Right lobe of liver (tissue), 6 donors: ENCODE measurements around the gene SEC24D. TPM values are rescaled to one million over a fixed set of nuclear protein-coding genes. Genes with fewer than 3 reads are reported as not detected.

ENCODE experiments used
- ATAC-seq, 4 donors: fragments of 200-7000 bp; cut with Tn5 transposase; one replicate each; pipeline ENCODE4 v1.9.1; 2020; ENCODE audit warnings: mild to moderate bottlenecking in 4 of 4, moderate library complexity in 4 of 4
- DNase-seq, 3 donors: peaks; one replicate each; pipeline ENCODE4 v3.0.0-alpha.2; 2020
- H3K27ac ChIP-seq, 3 donors: fragments of 200-600 bp; one replicate each; pipeline ENCODE4 v1.8.0; 2022
- H3K27me3 ChIP-seq, 2 donors: fragments of 200-600 bp; one replicate each; pipeline ENCODE4 v1.8.0; 2022
- H3K36me3 ChIP-seq, 4 donors: fragments of 200-600 bp; sonication (generic) in 1 of 4; one replicate each; pipeline versions ENCODE4 v1.5.1 to v1.8.0; 2017 to 2022; ENCODE audit warnings: control low read depth in 1 of 4
- H3K4me1 ChIP-seq, 4 donors: fragments of 200-600 bp; sonication (generic) in 1 of 4; one replicate each; pipeline versions ENCODE4 v1.5.1 to v1.8.0; 2017 to 2022; ENCODE audit warnings: control low read depth in 1 of 4
- H3K4me3 ChIP-seq, 3 donors: fragments of 200-600 bp; one replicate each; pipeline ENCODE4 v1.8.0; 2022
- H3K9me3 ChIP-seq, 4 donors: fragments of 200-600 bp; sonication (generic) in 1 of 4; one replicate each; pipeline versions ENCODE4 v1.5.1 to v1.8.0; 2017 to 2022; ENCODE audit warnings: control low read depth in 1 of 4
- POLR2A ChIP-seq: fragments of 450-650 bp; IDR thresholded peaks from one replicate; pipeline ENCODE4 v1.6.1; 2017; ENCODE audit warnings: antibody characterized with exemption, mild to moderate bottlenecking
- WGBS: methylation state at CpG from one replicate; pipeline ENCODE4 v1.1.6; 2018; ENCODE audit warnings: low coverage, low lambda C conversion rate; ENCODE audit not compliant: insufficient coverage; ENCODE audit errors: missing lambda C conversion rate; 5-methylcytosine and 5-hydroxymethylcytosine counted together
- intact Hi-C, 2 donors: fragments of 100-400 bp; cut with DNase I; formaldehyde crosslinking; loops; one replicate each; pipeline versions ENCODE4 v1.11.2 to v1.14.1; 2022
- total RNA-seq, 6 experiments: library from RNA; depleted of rRNA in 2 of 6; stranded (reverse); fragments of >200 nt in 2 of 6; fragmentation: NEBNext Ultra II Directional in 3 of 6; extraction: Animal tissue kit (Norgen Biotek cat#: 25700) in 3 of 6; gene quantifications; one replicate each; pipeline versions ENCODE4 v1.1.0 to v1.2.4, GENCODE V29; 2016 to 2023
- TF ChIP-seq, protein P1 (sequence below), 4 donors: fragments of 200-600 bp in 3 of 4; fragments of 450-650 bp in 1 of 4; IDR thresholded peaks; one replicate each; pipeline versions ENCODE4 v1.5.1 to v1.8.0; 2016 to 2022; ENCODE audit warnings: antibody characterized with exemption in 4 of 4, mild to moderate bottlenecking in 2 of 4
- donor health status: DM: no; HTN: yes; CAD: no.
- donor health status: DM: no; HTN: no; CAD: no.
- donor health status: DM: no; HTN: no; CAD: no.
- donor health status: DM: no; HTN: yes; CAD: no.
- donor health status: DM: no; HTN: yes; CAD: no.

SEC24D gene
- total RNA-seq, 6 experiments from 2014 or later = 52.2 to 80.1 (median 69.2) TPM

DNA sequence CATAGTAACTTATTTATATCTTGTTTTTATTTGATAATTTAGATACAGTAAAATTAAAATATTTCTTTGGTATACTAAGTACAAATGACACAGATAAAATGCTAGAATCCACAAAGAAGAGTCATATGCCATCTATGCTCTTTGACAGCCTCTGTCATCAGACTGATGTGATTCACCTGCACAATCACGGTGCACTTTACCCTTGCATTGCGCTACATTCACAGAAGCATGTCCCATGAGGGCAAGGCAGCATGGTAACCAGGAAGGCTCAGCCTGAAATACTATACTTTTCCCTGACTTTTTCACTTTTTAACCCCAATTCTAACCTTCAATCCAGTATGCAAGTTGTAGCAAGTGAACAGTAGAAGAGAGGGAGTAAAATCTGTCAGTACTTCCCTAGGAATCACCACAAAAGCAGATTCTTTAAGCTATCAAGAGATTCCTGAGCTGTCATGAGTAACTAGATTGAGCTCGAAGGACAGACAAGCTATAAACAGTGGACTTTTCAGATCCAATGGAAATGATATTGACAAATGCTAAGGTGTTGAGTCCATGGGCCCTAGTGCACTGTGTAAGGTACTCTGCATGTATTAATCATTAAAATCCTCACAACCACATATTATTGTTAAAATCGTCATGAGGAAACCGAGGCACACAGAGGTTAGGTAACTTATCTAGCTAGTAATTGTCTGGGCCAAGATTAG is 14.2 kb downstream of the SEC24D start:
- peak; percentile 64 for TF ChIP-seq POLR2A
- TF ChIP-seq, protein P1, sequence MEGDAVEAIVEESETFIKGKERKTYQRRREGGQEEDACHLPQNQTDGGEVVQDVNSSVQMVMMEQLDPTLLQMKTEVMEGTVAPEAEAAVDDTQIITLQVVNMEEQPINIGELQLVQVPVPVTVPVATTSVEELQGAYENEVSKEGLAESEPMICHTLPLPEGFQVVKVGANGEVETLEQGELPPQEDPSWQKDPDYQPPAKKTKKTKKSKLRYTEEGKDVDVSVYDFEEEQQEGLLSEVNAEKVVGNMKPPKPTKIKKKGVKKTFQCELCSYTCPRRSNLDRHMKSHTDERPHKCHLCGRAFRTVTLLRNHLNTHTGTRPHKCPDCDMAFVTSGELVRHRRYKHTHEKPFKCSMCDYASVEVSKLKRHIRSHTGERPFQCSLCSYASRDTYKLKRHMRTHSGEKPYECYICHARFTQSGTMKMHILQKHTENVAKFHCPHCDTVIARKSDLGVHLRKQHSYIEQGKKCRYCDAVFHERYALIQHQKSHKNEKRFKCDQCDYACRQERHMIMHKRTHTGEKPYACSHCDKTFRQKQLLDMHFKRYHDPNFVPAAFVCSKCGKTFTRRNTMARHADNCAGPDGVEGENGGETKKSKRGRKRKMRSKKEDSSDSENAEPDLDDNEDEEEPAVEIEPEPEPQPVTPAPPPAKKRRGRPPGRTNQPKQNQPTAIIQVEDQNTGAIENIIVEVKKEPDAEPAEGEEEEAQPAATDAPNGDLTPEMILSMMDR (IDR thresholded peaks at IDR 0.05) = no peak
- Histone ChIP-seq H3K27ac (peak overlapping the region; percentile 72 to 79 (median 76)), H3K9me3 (no peaks in the 10 kb centered on the region), H3K4me1 (peaks cover 0 to 70% (median 34%) of the 10 kb centered on the region in 4 donors), H3K36me3 (peaks cover 0 to 7% (median 0%) of the 10 kb centered on the region in 4 donors), H3K27me3 (no peaks in the 10 kb centered on the region), H3K4me3 (no peak overlapping the region)
- intact Hi-C loops = no loop called here
- 41% methylated on average over 5 of the region's 5 CpGs for WGBS
- ATAC-seq (peak; percentile 83 to 91 (median 87)), DNase-seq (peak; percentile 55 to 79 (median 63))

DNA sequence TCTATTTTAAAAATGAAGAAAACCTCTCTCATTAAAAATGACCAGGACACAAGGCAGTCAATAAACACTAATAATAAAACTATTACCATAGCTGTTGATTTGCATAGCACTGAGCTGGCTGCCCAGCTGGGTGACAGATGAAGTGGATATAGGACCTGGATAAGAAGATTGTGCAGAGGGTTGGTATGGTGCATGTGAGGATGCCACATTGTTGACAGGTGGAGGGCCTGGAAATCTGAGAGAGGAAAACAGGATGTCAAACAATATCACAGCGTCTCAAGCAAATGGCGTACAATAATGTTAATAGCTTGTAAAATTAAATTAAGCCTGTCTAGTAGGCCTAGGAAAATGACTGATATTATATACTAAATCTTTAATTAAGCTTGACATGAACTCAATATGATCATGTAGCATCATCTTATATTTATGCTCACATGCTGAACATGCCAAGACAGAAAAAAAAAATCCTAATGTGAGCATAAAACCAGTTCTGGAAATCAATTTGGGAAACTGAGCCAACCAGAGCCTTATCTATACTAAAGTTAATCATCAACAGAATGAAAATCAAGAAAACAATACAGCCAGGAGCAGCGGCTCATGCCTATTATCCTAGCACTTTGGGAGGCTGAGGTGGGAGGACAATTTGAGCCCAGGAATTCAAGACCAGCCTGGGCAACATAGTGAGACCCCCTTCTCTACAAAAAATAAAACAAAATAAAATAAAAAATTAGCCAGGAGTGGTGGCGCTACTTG is 18.6 kb downstream of the SEC24D start:
- peak in 2 of 4 donors; percentile 31 to 62 for ATAC-seq
- Histone ChIP-seq H3K4me3 (no peak overlapping the region), H3K27me3 (no peaks in the 10 kb centered on the region), H3K27ac (no peak overlapping the region), H3K4me1 (peaks cover 0 to 34% (median 13%) of the 10 kb centered on the region in 4 donors), H3K9me3 (no peaks in the 10 kb centered on the region), H3K36me3 (peaks cover 11 to 30% (median 28%) of the 10 kb centered on the region in 4 donors)
- 68% methylated on average over 4 of the region's 4 CpGs for WGBS
- TF ChIP-seq POLR2A = no peak
- TF ChIP-seq, protein P1 (IDR thresholded peaks at IDR 0.05) = no peak
- intact Hi-C loops = no loop called here
- no peak for DNase-seq

DNA sequence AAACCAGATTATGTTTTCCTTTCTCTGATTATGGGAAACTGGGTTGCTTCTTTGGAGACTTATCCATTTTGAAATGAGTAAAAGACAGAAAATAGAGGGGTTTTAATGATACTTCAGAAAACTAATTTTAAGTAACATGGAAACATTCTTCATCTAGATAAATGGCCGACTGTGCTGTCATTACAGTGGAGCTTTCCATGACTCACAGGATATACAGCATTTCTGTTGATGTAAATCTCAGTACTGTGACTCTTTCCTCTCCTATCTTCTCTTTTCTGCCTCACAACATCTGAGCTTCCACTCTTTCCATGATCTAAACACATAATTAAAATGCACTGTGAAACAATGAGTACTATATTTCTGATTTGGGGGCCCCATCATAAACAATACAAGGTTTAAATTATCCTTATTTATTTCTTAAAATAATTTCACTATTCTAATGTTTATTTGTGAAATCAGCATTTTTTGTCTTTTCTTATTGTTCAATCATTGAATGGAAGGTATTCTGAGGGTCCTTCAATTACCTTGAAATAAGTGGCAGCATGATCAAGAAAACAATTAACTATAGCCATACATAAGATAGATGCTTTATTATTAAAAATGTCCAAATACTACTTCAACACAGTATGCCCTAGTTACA is 19.3 kb downstream of the SEC24D start:
- intact Hi-C loops = no loop called here
- 58% methylated on average over 1 of the region's 1 CpG for WGBS

DNA sequence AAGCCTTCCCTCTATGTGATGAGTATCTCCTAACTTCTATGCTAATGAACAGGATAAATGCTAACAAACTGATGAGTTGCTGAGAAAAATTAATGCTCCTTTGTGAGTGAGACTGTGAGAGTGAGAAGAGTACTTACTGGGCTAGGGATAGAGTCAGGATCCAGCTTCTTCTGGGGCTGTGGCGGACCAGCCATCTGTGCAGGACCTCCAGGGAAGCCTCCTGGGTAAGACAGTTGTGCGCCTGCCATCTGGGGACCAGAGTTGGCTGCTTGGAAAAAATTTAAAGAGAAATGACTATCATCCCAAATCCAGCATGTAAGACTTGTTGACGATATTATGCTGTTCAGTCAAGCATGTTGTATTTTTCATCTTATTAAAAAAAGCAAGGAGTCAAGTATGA is 21.0 kb downstream of the SEC24D start:
- Histone ChIP-seq H3K4me1 (peaks cover 0 to 33% (median 8%) of the 10 kb centered on the region in 4 donors), H3K36me3 (peaks cover 15 to 34% (median 30%) of the 10 kb centered on the region in 4 donors), H3K27ac (no peak overlapping the region), H3K9me3 (no peaks in the 10 kb centered on the region), H3K27me3 (no peaks in the 10 kb centered on the region), H3K4me3 (no peak overlapping the region)
- TF ChIP-seq POLR2A = no peak
- TF ChIP-seq, protein P1 (IDR thresholded peaks at IDR 0.05) = no peak
- no peak for DNase-seq
- intact Hi-C loops = no loop called here
- no peak for ATAC-seq
- WGBS = 96% methylated on average over 3 of the region's 3 CpGs

More for the DNA sequence above, 19.3 kb downstream of the SEC24D start:
- DNase-seq (no peak), ATAC-seq (no peak)
- Histone ChIP-seq H3K36me3 (peaks cover 11 to 30% (median 28%) of the 10 kb centered on the region in 4 donors), H3K27me3 (no peaks in the 10 kb centered on the region), H3K9me3 (no peaks in the 10 kb centered on the region), H3K4me1 (peaks cover 0 to 33% (median 9%) of the 10 kb centered on the region in 4 donors), H3K27ac (no peak overlapping the region), H3K4me3 (no peak overlapping the region)
- no peak for TF ChIP-seq POLR2A
- TF ChIP-seq, protein P1 (IDR thresholded peaks at IDR 0.05) = no peak
